Activated CD8-positive, alpha-beta T cell treated with anti-CD3 and anti-CD28 coated beads for 36 hours (primary cell): ENCODE data around the gene PRDM16. TPM values are rescaled to one million over a fixed set of nuclear protein-coding genes. Genes with fewer than 3 reads are reported as not detected.

Source experiments
- ATAC-seq: fragments of 200-7000 bp; cut with Tn5 transposase; one replicate; pipeline ENCODE4 v1.10.0; 2021; ENCODE audit warnings: mild to moderate bottlenecking, moderate library complexity
- CTCF ChIA-PET: fragments of 350-600 bp; sonication (Branson Sonifier 250); formaldehyde crosslinking; loops from one replicate; lab custom pipeline; 2021; ENCODE audit warnings: antibody characterized with exemption; lab: Charles Lee
- POLR2A ChIA-PET: fragments of 350-600 bp; sonication (Branson Sonifier 250); formaldehyde crosslinking; loops from one replicate; lab custom pipeline; 2021; ENCODE audit warnings: antibody characterized with exemption; lab: Charles Lee
- DNase-seq: peaks from one replicate; pipeline ENCODE4 v3.0.0-alpha.2; 2020
- H3K27ac Mint-ChIP-seq: one replicate; pipeline ENCODE4 v1.8.0; 2021; ENCODE audit warnings: mild to moderate bottlenecking, mixed read lengths
- H3K27me3 Mint-ChIP-seq: one replicate; pipeline ENCODE4 v1.8.0; 2021; ENCODE audit warnings: mixed read lengths
- H3K36me3 Mint-ChIP-seq: one replicate; pipeline ENCODE4 v1.8.0; 2021; ENCODE audit warnings: low read depth, mixed read lengths
- H3K4me1 Mint-ChIP-seq: one replicate; pipeline ENCODE4 v1.8.0; 2021; ENCODE audit warnings: low read depth, mixed read lengths
- H3K4me3 Mint-ChIP-seq: one replicate; pipeline ENCODE4 v1.8.0; 2021; ENCODE audit warnings: mild to moderate bottlenecking, moderate library complexity, mixed read lengths
- H3K9me3 Mint-ChIP-seq: one replicate; pipeline ENCODE4 v1.8.0; 2021; ENCODE audit warnings: mixed read lengths
- CTCF ChIP-seq: fragments of 200-600 bp; IDR thresholded peaks from one replicate; pipeline ENCODE4 v1.8.0; 2022; ENCODE audit warnings: antibody characterized with exemption, mild to moderate bottlenecking
- intact Hi-C: fragments of 100-400 bp; cut with micrococcal nuclease; formaldehyde crosslinking; loops from one replicate; pipeline ENCODE4 v1.10.0; 2022
- total RNA-seq, 2 experiments: library from RNA; stranded (reverse); gene quantifications; one replicate each; pipeline ENCODE4 v1.2.3, GENCODE V29; 2021

The PRDM16 gene
- total RNA-seq, 2 experiments from 2014 or later = 0.29 to 0.49 TPM

DNA sequence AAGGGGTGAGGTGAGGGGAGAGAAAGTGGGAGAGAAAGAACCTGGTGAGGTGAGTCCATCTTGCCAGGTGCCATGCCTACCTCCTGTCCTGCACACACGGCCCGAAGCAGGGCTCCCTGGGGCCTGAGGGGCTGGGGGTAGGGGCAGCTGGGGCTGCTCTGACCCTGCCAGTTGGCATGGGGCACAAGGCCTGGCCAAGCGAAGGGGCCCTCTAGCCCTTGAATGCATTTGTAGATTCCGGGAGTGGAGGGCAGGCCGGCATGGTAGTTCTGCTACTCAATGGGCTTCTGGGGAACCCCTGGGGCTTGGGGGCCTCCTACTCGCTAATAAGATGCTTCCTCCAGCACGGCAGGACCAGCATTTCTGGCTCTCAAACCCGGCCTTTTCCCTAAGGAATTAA is 3.6 kb upstream of the PRDM16 start:
- no peaks in the 10 kb centered on the region for H3K36me3 Mint-ChIP-seq
- no peak overlapping the region for H3K27ac Mint-ChIP-seq
- H3K4me3 Mint-ChIP-seq = no peak overlapping the region
- intact Hi-C loops = no loop called here
- H3K27me3 Mint-ChIP-seq = peaks cover 16% of the 10 kb centered on the region
- no peak for TF ChIP-seq CTCF
- ChIA-PET POLR2A (no interaction called here), CTCF (no interaction called here)
- H3K9me3 Mint-ChIP-seq = no peaks in the 10 kb centered on the region
- DNase-seq (no peak), ATAC-seq (no peak)
- peaks cover 2% of the 10 kb centered on the region for H3K4me1 Mint-ChIP-seq

- Mint-ChIP-seq H3K27me3 (peaks cover 17% of the 10 kb centered on the region), H3K9me3 (no peaks in the 10 kb centered on the region), H3K4me1 (peaks cover 2% of the 10 kb centered on the region), H3K36me3 (no peaks in the 10 kb centered on the region), H3K4me3 (no peak overlapping the region), H3K27ac (no peak overlapping the region)
- ChIA-PET POLR2A (no interaction called here), CTCF (no interaction called here)
- TF ChIP-seq CTCF = no peak
- DNase-seq (no peak), ATAC-seq (no peak)
- intact Hi-C loops = no loop called here
Observed at GRCh38 chr1:3065797-3066196, 3.2 kb upstream of the PRDM16 start.

DNA sequence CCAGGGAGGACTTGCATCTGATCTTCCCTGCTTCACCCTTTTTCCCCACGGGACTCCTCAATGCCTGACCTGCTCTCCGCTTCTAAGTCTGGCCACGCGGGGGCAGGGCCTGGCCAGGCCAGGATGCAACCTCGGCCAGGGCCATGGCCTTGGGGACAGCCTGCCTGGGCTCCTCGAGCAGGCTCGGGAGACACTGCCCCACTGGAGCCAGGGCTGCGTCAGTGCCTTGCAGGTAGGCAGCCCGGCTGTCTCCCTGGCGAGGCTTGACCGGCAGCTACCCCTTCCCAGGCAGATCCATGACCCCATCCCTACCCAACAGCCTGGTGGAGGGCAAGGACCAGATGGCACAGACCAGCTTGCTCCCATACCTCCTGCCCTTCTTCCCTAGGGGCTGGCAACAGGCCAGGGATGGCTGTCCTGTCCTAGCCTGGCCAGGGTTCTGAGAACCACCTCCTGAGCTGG is 2.7 kb upstream of the PRDM16 start:
- intact Hi-C loops = no loop called here
- no peak for DNase-seq
- H3K4me3 Mint-ChIP-seq = no peak overlapping the region
- no peaks in the 10 kb centered on the region for H3K36me3 Mint-ChIP-seq
- peaks cover 2% of the 10 kb centered on the region for H3K4me1 Mint-ChIP-seq
- CTCF ChIA-PET = no interaction called here
- ATAC-seq = no peak
- no peak for TF ChIP-seq CTCF
- POLR2A ChIA-PET = no interaction called here
- H3K9me3 Mint-ChIP-seq = no peaks in the 10 kb centered on the region
- no peak overlapping the region for H3K27ac Mint-ChIP-seq
- peaks cover 19% of the 10 kb centered on the region for H3K27me3 Mint-ChIP-seq

- H3K27ac Mint-ChIP-seq = no peak overlapping the region
- intact Hi-C loops = no loop called here
- no peak for TF ChIP-seq CTCF
- H3K4me1 Mint-ChIP-seq = peaks cover 2% of the 10 kb centered on the region
- no peak overlapping the region for H3K4me3 Mint-ChIP-seq
- CTCF ChIA-PET = no interaction called here
- peaks cover 23% of the 10 kb centered on the region for H3K27me3 Mint-ChIP-seq
- POLR2A ChIA-PET = no interaction called here
- DNase-seq (no peak), ATAC-seq (no peak)
- H3K9me3 Mint-ChIP-seq = no peaks in the 10 kb centered on the region
- H3K36me3 Mint-ChIP-seq = no peaks in the 10 kb centered on the region
Observed at GRCh38 chr1:3066826-3067225, 2.2 kb upstream of the PRDM16 start.

GRCh38 chr1:3067301-3067670 is 1.7 kb upstream of the PRDM16 start:
- ChIA-PET CTCF (no interaction called here), POLR2A (no interaction called here)
- ATAC-seq = no peak
- Mint-ChIP-seq H3K4me3 (no peak overlapping the region), H3K4me1 (peaks cover 2% of the 10 kb centered on the region), H3K27me3 (peaks cover 28% of the 10 kb centered on the region), H3K9me3 (no peaks in the 10 kb centered on the region), H3K27ac (no peak overlapping the region), H3K36me3 (no peaks in the 10 kb centered on the region)
- no peak for TF ChIP-seq CTCF
- intact Hi-C loops = no loop called here
- DNase-seq = no peak
